Gastroesophageal sphincter (tissue), 3 donors: Measurements from ENCODE around the gene PYDC1.

Experiments
- CTCF ChIP-seq, 4 experiments: fragments of 200-600 bp in 2 of 4; fragments of 450-650 bp in 2 of 4; sonication (generic) in 1 of 4; IDR thresholded peaks; one replicate each; pipeline ENCODE4 v1.5.1; 2017 to 2019; ENCODE audit warnings: antibody characterized with exemption in 4 of 4, mild to moderate bottlenecking in 2 of 4, moderate library complexity in 2 of 4
- POLR2A ChIP-seq, 2 donors: fragments of 450-650 bp; IDR thresholded peaks; one replicate each; pipeline ENCODE4 v1.6.1; 2017; ENCODE audit warnings: antibody characterized with exemption in 2 of 2, mild to moderate bottlenecking in 2 of 2, moderate library complexity in 1 of 2

DNA sequence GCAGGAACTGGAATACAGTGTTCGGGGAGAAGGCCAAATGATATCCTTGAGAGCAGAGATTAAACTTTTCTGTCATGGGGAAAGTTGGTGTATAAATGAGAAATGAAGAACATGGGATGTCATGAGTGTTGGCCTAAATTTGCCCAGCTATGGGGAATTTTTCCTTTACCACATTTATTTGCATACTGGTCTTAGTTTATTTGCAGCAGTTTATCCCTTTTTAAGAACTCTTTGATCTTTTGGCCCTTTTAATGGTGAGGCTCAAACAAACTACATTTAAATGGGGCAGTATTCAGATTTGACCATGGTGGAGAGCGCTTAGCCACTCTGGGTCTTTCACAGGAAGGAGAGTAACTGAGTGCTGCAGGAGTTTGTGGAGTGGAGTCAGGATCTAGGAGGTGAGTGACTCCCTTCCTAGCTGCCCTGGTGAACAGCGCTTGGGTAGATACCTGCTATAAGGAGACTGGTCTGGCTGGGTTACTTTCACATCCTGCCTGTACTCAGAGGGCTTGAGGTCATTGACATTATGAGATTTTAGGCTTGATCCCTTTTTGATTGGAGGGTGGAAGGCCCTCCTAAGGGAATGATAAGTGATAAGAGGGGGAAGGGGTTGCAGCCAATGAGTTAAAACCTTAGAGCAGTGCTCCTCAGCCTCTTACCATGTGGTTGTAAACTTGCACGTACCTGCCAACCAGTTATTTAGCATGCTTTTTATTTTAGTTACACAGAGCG lies 25.1 kb downstream of the PYDC1 start:
- TF ChIP-seq POLR2A (IDR thresholded peaks at IDR 0.05) (no peak), CTCF (IDR thresholded peaks at IDR 0.05) (no peak)
